Kidney (tissue), 14 donors: ENCODE data around the gene CACNA1E. TPM values are rescaled to one million over a fixed set of nuclear protein-coding genes. Genes with fewer than 3 reads are reported as not detected.

ENCODE experiments used
- DNase-seq, 5 donors: peaks; one replicate each; pipeline ENCODE4 v3.0.0-alpha.2; 2013 to 2020
- FAIRE-seq: peaks from 2 replicates; lab custom pipeline; 2012; peaks lifted over from hg19 to GRCh38; lab: Jason Lieb, UNC
- H3K27ac ChIP-seq, 2 donors: one replicate each; pipeline ENCODE4 v1.7.0; 2013; ENCODE audit warnings: low read depth in 2 of 2, low read length in 2 of 2, inconsistent platforms in 1 of 2
- H3K27me3 ChIP-seq: one replicate; pipeline ENCODE4 v1.7.1; 2013; ENCODE audit warnings: low read length, inconsistent platforms; ENCODE audit not compliant: control insufficient read depth, insufficient read depth
- H3K36me3 ChIP-seq, 3 donors: one replicate each; pipeline versions ENCODE4 v1.7.0 to v1.7.1; 2013; ENCODE audit warnings: low read length in 3 of 3, control low read depth in 1 of 3, inconsistent platforms in 1 of 3; ENCODE audit not compliant: insufficient read depth in 3 of 3, control insufficient read depth in 2 of 3
- H3K4me1 ChIP-seq, 3 donors: one replicate each; pipeline versions ENCODE4 v1.7.0 to v1.7.1; 2013; ENCODE audit warnings: low read length in 3 of 3, inconsistent platforms in 1 of 3, low read depth in 1 of 3; ENCODE audit not compliant: control insufficient read depth in 2 of 3, insufficient read depth in 2 of 3
- H3K4me3 ChIP-seq, 3 donors: one replicate each; pipeline versions ENCODE4 v1.7.0 to v1.8.1; 2013; ENCODE audit warnings: low read length in 3 of 3, control low read depth in 1 of 3, inconsistent platforms in 1 of 3
- H3K9ac ChIP-seq, 3 donors: one replicate each; pipeline versions ENCODE4 v1.7.0 to v1.7.1; 2013; ENCODE audit warnings: low read length in 3 of 3, control low read depth in 1 of 3, inconsistent platforms in 1 of 3
- H3K9me3 ChIP-seq, 3 donors: one replicate each; pipeline versions ENCODE4 v1.7.0 to v1.7.1; 2013; ENCODE audit warnings: low read length in 3 of 3, control low read depth in 1 of 3, inconsistent platforms in 1 of 3; ENCODE audit not compliant: control insufficient read depth in 2 of 3, insufficient read depth in 1 of 3
- CTCF ChIP-seq: IDR thresholded peaks from 3 replicates; pipeline ENCODE4 v1.5.1; 2012; ENCODE audit warnings: mild to moderate bottlenecking, moderate library complexity, borderline replicate concordance; ENCODE audit not compliant: insufficient read depth; ENCODE audit errors: extremely low read depth
- intact Hi-C: fragments of 100-400 bp; cut with DNase I; formaldehyde crosslinking; loops from one replicate; pipeline ENCODE4 v1.11.1; 2022
- polyA plus RNA-seq: library from polyadenylated mRNA; stranded (reverse); fragments of 350-450 nt; fragmentation: Illumina TruSeq; extraction: RNeasy Lipid Tissue Mini Kit (QIAGEN cat#74804); gene quantifications from one replicate; pipeline ENCODE4 v1.2.3, GENCODE V29; 2014; ENCODE audit warnings: low read depth, low replicate concordance; ENCODE audit not compliant: insufficient read depth
- total RNA-seq: library from RNA; stranded (reverse); fragmentation: NEBNext Ultra II Directional; extraction: Animal tissue kit (Norgen Biotek cat#: 25700); gene quantifications from one replicate; pipeline ENCODE4 v1.2.1, GENCODE V29; 2021
- donor health status: control.
- donor health status: control.
- donor health status: control.
- donor health status: control.
- donor health status: control.
- donor health status: DM: yes; HTN: yes; CAD: no.
- donor health status: Normal renal cell carcinoma (clear cell type).

Gene CACNA1E
- total and polyA plus RNA-seq, 2 donors from 2014 or later: 0.19 TPM

GRCh38 chr1:181732218-181732990 lies 249.1 kb downstream of the CACNA1E start:
- FAIRE-seq (no peak), DNase-seq (no peak)
- no peak for TF ChIP-seq CTCF

GRCh38 chr1:181733486-181733885 lies 250.2 kb downstream of the CACNA1E start:
- Histone ChIP-seq H3K27ac (no peak overlapping the region), H3K27me3 (no peaks in the 10 kb centered on the region), H3K9me3 (no peaks in the 10 kb centered on the region), H3K4me1 (no peaks in the 10 kb centered on the region), H3K36me3 (no peaks in the 10 kb centered on the region), H3K9ac (no peak overlapping the region), H3K4me3 (no peak overlapping the region)
- DNase-seq (no peak), FAIRE-seq (no peak)
- intact Hi-C loops: no loop called here
- no peak for TF ChIP-seq CTCF

More at GRCh38 chr1:181732218-181732990, 249.1 kb downstream of the CACNA1E start:
- Histone ChIP-seq H3K36me3 (no peaks in the 10 kb centered on the region), H3K27me3 (no peaks in the 10 kb centered on the region), H3K9me3 (no peaks in the 10 kb centered on the region), H3K9ac (no peak overlapping the region), H3K4me3 (no peak overlapping the region), H3K4me1 (no peaks in the 10 kb centered on the region), H3K27ac (no peak overlapping the region)
- intact Hi-C loops: no loop called here

GRCh38 chr1:181737056-181737455 lies 253.7 kb downstream of the CACNA1E start:
- FAIRE-seq (no peak), DNase-seq (peak in 1 of 5 donors; percentile 3)
- no peak overlapping the region for H3K9ac ChIP-seq
- no peaks in the 10 kb centered on the region for H3K4me1 ChIP-seq
- no peak overlapping the region for H3K4me3 ChIP-seq
- no peaks in the 10 kb centered on the region for H3K27me3 ChIP-seq
- H3K9me3 ChIP-seq: no peaks in the 10 kb centered on the region
- peak; percentile 26 for TF ChIP-seq CTCF
- intact Hi-C loops: no loop called here
- no peaks in the 10 kb centered on the region for H3K36me3 ChIP-seq
- H3K27ac ChIP-seq: no peak overlapping the region
